Lower leg skin (tissue), 4 donors: ENCODE data around the gene SLC12A3. TPM values are rescaled to one million over a fixed set of nuclear protein-coding genes. Genes with fewer than 3 reads are reported as not detected.
"Not testable (repeated sequence)": the region's sequence is repeated elsewhere in the genome, so short reads cannot be mapped to it uniquely, and the experiment has no call there.

Experiments used
- DNase-seq, 2 donors: peaks; one replicate each; pipeline ENCODE4 v3.0.0-alpha.2; 2019; ENCODE audit warnings: low spot score in 2 of 2
- H3K4me3 ChIP-seq: fragments of 200-600 bp; sonication (generic); 2 replicates; pipeline ENCODE4 v1.5.1; 2017; ENCODE audit warnings: mild to moderate bottlenecking, low read depth; ENCODE audit not compliant: poor library complexity, severe bottlenecking
- CTCF ChIP-seq, 3 donors: fragments of 450-650 bp; IDR thresholded peaks; one replicate each; pipeline ENCODE4 v1.5.1; 2016; ENCODE audit warnings: antibody characterized with exemption in 3 of 3, mild to moderate bottlenecking in 3 of 3, moderate library complexity in 2 of 3
- POLR2A ChIP-seq, 2 donors: fragments of 450-650 bp; IDR thresholded peaks; one replicate each; pipeline ENCODE4 v1.6.1; 2016 to 2017; ENCODE audit warnings: antibody characterized with exemption in 2 of 2, mild to moderate bottlenecking in 1 of 2, moderate library complexity in 1 of 2
- WGBS, 2 donors: methylation state at CpG; one replicate each; pipeline ENCODE4 v1.1.5; 2018; 5-methylcytosine and 5-hydroxymethylcytosine counted together
- intact Hi-C: fragments of 100-400 bp; cut with DNase I; formaldehyde crosslinking; loops from one replicate; pipeline ENCODE4 v1.15.0; 2023; ENCODE audit warnings: low total_unique reads
- total RNA-seq, 4 donors: library from RNA; depleted of rRNA; stranded (reverse); fragments of >200 nt; gene quantifications; one replicate each; pipeline ENCODE4 v1.1.0, GENCODE V29; 2016

The SLC12A3 gene
- total RNA-seq, 4 donors from 2014 or later, result not detected

- intact Hi-C loops, result no loop called here
- H3K4me3 ChIP-seq, result no peak overlapping the region
- TF ChIP-seq POLR2A (IDR thresholded peaks at IDR 0.05) (no peak), CTCF (IDR thresholded peaks at IDR 0.05) (no peak)
- DNase-seq, result no peak
- 86 to 96% methylated on average over 12 of the region's 12 CpGs for WGBS, 2 donors
Observed at GRCh38 chr16:56880176-56880575, 15.2 kb downstream of the SLC12A3 start.

- TF ChIP-seq CTCF (IDR thresholded peaks at IDR 0.05) (no peak), POLR2A (IDR thresholded peaks at IDR 0.05) (no peak)
- WGBS, 2 donors, result 82 to 86% methylated on average over 4 of the region's 4 CpGs
Observed at GRCh38 chr16:56880685-56881084, 15.7 kb downstream of the SLC12A3 start.

GRCh38 chr16:56882077-56882800 lies 17.2 kb downstream of the SLC12A3 start:
- intact Hi-C loops, result no loop called here
- TF ChIP-seq CTCF (IDR thresholded peaks at IDR 0.05) (no peak), POLR2A (IDR thresholded peaks at IDR 0.05) (no peak)
- no peak for DNase-seq
- 88 to 89% methylated on average over 8 of the region's 8 CpGs for WGBS, 2 donors
- no peak overlapping the region for H3K4me3 ChIP-seq

More at GRCh38 chr16:56880685-56881084, 15.7 kb downstream of the SLC12A3 start:
- intact Hi-C loops, result no loop called here
- no peak for DNase-seq
- H3K4me3 ChIP-seq, result no peak overlapping the region

- no peak for DNase-seq
- no peak overlapping the region for H3K4me3 ChIP-seq
- 100% methylated on average over 2 of the region's 2 CpGs; no CpG with 5 or more reads in 1 of the 2 donors for WGBS, 2 donors
- intact Hi-C loops, result no loop called here
- TF ChIP-seq CTCF (IDR thresholded peaks at IDR 0.05) (no peak), POLR2A (IDR thresholded peaks at IDR 0.05) (no peak)
Observed at GRCh38 chr16:56883586-56883985, 18.6 kb downstream of the SLC12A3 start.

- intact Hi-C loops, result no loop called here
Observed at GRCh38 chr16:56884026-56884582, 19.1 kb downstream of the SLC12A3 start.

GRCh38 chr16:56884929-56885328 lies 19.9 kb downstream of the SLC12A3 start:
- WGBS, 2 donors, result 91 to 95% methylated on average over 12 to 13 of the region's 13 CpGs
- H3K4me3 ChIP-seq, intact Hi-C loops, DNase-seq: not testable (repeated sequence)

More at GRCh38 chr16:56884026-56884582, 19.1 kb downstream of the SLC12A3 start:
- DNase-seq, result no peak
- TF ChIP-seq POLR2A (IDR thresholded peaks at IDR 0.05) (no peak), CTCF (IDR thresholded peaks at IDR 0.05) (no peak)
- 90 to 96% methylated on average over 14 of the region's 14 CpGs for WGBS, 2 donors
- no peak overlapping the region for H3K4me3 ChIP-seq
